ENCODE data around the gene KLF18. TPM values are rescaled to one million over a fixed set of nuclear protein-coding genes. Genes with fewer than 3 reads are reported as not detected.

The KLF18 gene
- total RNA-seq, 1 experiment from 2014 or later = not detected

DNA sequence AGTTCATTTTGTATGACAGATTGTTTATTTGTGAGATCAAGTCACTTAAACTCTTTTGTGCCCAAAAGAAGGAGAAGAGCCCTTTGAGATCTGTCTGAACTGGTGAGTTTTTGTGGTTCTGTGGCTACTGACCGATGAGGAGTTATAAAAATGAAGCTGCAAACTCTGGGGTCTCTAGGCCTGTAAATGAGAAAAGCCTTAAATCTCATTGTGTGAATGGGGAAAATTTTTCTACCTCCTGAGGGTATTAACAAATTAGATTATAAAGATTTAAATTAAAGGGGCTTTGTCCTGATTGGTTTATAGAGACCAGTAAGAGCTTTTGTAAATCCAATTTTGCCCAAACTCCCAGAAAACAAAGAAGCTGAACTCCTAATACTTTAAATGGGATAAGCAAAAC lies 32.5 kb downstream of the KLF18 start:
- Mint-ChIP-seq H3K9me3 (ENCODE audit: unreplicated experiment) (no peaks in the 10 kb centered on the region), H3K27ac (ENCODE audit: low read depth, unreplicated experiment) (no peak overlapping the region), H3K36me3 (ENCODE audit: insufficient read depth, unreplicated experiment) (no peaks in the 10 kb centered on the region), H3K27me3 (ENCODE audit: insufficient read depth, unreplicated experiment) (no peaks in the 10 kb centered on the region), H3K4me1 (ENCODE audit: insufficient read depth, unreplicated experiment) (peaks cover 4% of the 10 kb centered on the region), H3K4me3 (ENCODE audit: unreplicated experiment) (no peak overlapping the region)
- intact Hi-C loops (cut with micrococcal nuclease) = no loop called here
- TF ChIP-seq, protein P1, sequence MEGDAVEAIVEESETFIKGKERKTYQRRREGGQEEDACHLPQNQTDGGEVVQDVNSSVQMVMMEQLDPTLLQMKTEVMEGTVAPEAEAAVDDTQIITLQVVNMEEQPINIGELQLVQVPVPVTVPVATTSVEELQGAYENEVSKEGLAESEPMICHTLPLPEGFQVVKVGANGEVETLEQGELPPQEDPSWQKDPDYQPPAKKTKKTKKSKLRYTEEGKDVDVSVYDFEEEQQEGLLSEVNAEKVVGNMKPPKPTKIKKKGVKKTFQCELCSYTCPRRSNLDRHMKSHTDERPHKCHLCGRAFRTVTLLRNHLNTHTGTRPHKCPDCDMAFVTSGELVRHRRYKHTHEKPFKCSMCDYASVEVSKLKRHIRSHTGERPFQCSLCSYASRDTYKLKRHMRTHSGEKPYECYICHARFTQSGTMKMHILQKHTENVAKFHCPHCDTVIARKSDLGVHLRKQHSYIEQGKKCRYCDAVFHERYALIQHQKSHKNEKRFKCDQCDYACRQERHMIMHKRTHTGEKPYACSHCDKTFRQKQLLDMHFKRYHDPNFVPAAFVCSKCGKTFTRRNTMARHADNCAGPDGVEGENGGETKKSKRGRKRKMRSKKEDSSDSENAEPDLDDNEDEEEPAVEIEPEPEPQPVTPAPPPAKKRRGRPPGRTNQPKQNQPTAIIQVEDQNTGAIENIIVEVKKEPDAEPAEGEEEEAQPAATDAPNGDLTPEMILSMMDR (IDR thresholded peaks at IDR 0.05; ENCODE audit: unreplicated experiment) = no peak
- ChIA-PET CTCF (interaction anchor here (0.6 kb wide), 1 partner anchor 1083 kb away, joined by 4 read pairs; no protein-coding TSS in a partner anchor), POLR2A (interaction anchor here (0.5 kb wide), 1 partner anchor 28 kb away, joined by 3 read pairs; no protein-coding TSS in a partner anchor)
- no TSS peak for BruUV-seq (replicated peaks)
- no peak for DNase-seq (ENCODE audit: unreplicated experiment)

DNA sequence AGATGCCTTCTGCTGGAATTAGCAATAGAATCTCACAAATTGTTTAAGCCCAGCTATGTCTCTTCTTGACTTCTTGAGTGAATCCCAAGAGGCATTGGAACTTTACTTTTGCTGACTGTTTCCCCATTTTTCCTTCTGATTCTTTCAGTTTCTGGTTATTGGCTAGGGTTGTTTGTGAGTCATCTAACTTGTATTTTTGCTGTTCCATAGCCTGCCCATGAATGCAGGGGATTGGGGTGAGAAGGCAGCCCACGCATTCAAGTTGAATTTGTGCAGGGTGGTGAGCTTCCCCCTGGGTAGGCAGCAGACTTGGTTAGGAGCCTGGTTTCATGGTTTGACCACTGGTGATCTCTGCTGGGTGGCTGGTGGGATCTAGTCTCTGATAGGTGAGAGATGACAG lies 33.2 kb downstream of the KLF18 start:
- BruUV-seq (replicated peaks) = no TSS peak
- ChIA-PET POLR2A (no interaction called here), CTCF (no interaction called here)
- peaks cover 4% of the 10 kb centered on the region for H3K4me1 Mint-ChIP-seq (ENCODE audit: insufficient read depth, unreplicated experiment)
- peak; percentile 9 for DNase-seq (ENCODE audit: unreplicated experiment)
- intact Hi-C loops (cut with micrococcal nuclease) = no loop called here
- no peaks in the 10 kb centered on the region for H3K36me3 Mint-ChIP-seq (ENCODE audit: insufficient read depth, unreplicated experiment)
- H3K27me3 Mint-ChIP-seq (ENCODE audit: insufficient read depth, unreplicated experiment) = no peaks in the 10 kb centered on the region
- no peak overlapping the region for H3K27ac Mint-ChIP-seq (ENCODE audit: low read depth, unreplicated experiment)
- TF ChIP-seq, protein P1 (IDR thresholded peaks at IDR 0.05; ENCODE audit: unreplicated experiment) = no peak
- H3K9me3 Mint-ChIP-seq (ENCODE audit: unreplicated experiment) = no peaks in the 10 kb centered on the region
- H3K4me3 Mint-ChIP-seq (ENCODE audit: unreplicated experiment) = no peak overlapping the region

DNA sequence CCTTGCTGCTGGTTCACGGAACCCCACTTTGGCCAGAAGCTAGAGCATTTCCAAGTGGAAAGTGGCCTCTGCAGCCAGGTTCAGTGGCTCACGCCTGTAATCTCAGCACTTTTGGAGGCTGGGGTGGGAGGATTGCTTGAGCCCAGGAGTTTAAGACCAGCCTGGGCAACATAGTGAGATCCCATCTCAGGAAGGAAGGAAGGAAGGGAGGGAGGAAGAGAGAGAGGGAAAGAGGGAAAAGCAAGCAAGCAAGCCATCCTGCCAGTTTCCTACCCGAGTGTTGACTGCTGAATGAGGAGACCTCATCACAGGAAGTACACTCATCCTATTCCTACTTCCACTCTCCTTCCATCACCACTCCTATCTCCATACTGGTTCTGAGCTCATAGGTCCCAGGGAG lies 35.6 kb downstream of the KLF18 start:
- Mint-ChIP-seq H3K4me3 (ENCODE audit: unreplicated experiment) (no peak overlapping the region), H3K9me3 (ENCODE audit: unreplicated experiment) (no peaks in the 10 kb centered on the region), H3K27me3 (ENCODE audit: insufficient read depth, unreplicated experiment) (no peaks in the 10 kb centered on the region), H3K4me1 (ENCODE audit: insufficient read depth, unreplicated experiment) (peaks cover 4% of the 10 kb centered on the region), H3K27ac (ENCODE audit: low read depth, unreplicated experiment) (no peak overlapping the region), H3K36me3 (ENCODE audit: insufficient read depth, unreplicated experiment) (no peaks in the 10 kb centered on the region)
- TF ChIP-seq, protein P1 (IDR thresholded peaks at IDR 0.05; ENCODE audit: unreplicated experiment) = no peak
- CTCF ChIA-PET = interaction anchor here (1.1 kb wide), 1 partner anchor 57 kb away, joined by 6 read pairs; no protein-coding TSS in a partner anchor
- intact Hi-C loops (cut with micrococcal nuclease) = no loop called here
- no peak for DNase-seq (ENCODE audit: unreplicated experiment)
- no TSS peak for BruUV-seq (replicated peaks)
- POLR2A ChIA-PET = no interaction called here

GRCh38 chr1:44103270-44104131 lies 37.9 kb downstream of the KLF18 start:
- ChIA-PET CTCF (no interaction called here), POLR2A (no interaction called here)
- Mint-ChIP-seq H3K4me3 (ENCODE audit: unreplicated experiment) (no peak overlapping the region), H3K27ac (ENCODE audit: low read depth, unreplicated experiment) (no peak overlapping the region), H3K36me3 (ENCODE audit: insufficient read depth, unreplicated experiment) (peaks cover 6% of the 10 kb centered on the region), H3K9me3 (ENCODE audit: unreplicated experiment) (no peaks in the 10 kb centered on the region), H3K27me3 (ENCODE audit: insufficient read depth, unreplicated experiment) (no peaks in the 10 kb centered on the region), H3K4me1 (ENCODE audit: insufficient read depth, unreplicated experiment) (peaks cover 4% of the 10 kb centered on the region)
- intact Hi-C loops (cut with micrococcal nuclease) = no loop called here
- BruUV-seq (replicated peaks) = no TSS peak
- no peak for DNase-seq (ENCODE audit: unreplicated experiment)
- TF ChIP-seq, protein P1 (IDR thresholded peaks at IDR 0.05; ENCODE audit: unreplicated experiment) = no peak
